Common myeloid progenitor, CD34-positive (primary cell): ENCODE data around the gene RHOD. TPM values are rescaled to one million over a fixed set of nuclear protein-coding genes. Genes with fewer than 3 reads are reported as not detected.

Experiments used
- CTCF ChIA-PET: fragments of 350-600 bp; sonication (Branson Sonifier 250); formaldehyde crosslinking; loops from one replicate; lab custom pipeline; 2021; ENCODE audit warnings: antibody characterized with exemption; lab: Charles Lee
- POLR2A ChIA-PET: fragments of 350-600 bp; sonication (Branson Sonifier 250); formaldehyde crosslinking; loops from one replicate; lab custom pipeline; 2021; ENCODE audit warnings: antibody characterized with exemption; lab: Charles Lee
- DNase-seq, 3 donors: peaks; one replicate each; pipeline versions ENCODE4 v3.0.0 to v3.0.0-alpha.2; 2013
- H3K27ac ChIP-seq, 2 experiments: 1 replicate in 1 of 2; 2 replicates in 1 of 2; pipeline ENCODE4 v1.7.0; 2013; ENCODE audit warnings: inconsistent platforms in 2 of 2, low read length in 2 of 2, mild to moderate bottlenecking in 2 of 2, low read depth in 1 of 2, moderate library complexity in 1 of 2; ENCODE audit not compliant: severe bottlenecking in 2 of 2, insufficient read depth in 1 of 2, poor library complexity in 1 of 2
- H3K27me3 ChIP-seq, 5 experiments: replicated peaks in 2 of 5; 1 replicate in 3 of 5; 2 replicates in 2 of 5; pipeline versions ENCODE4 v1.6.1 to v1.7.0; 2013; ENCODE audit warnings: low read length in 4 of 5, mild to moderate bottlenecking in 2 of 5, moderate library complexity in 2 of 5, inconsistent platforms in 1 of 5; ENCODE audit not compliant: insufficient read depth in 5 of 5, control insufficient read depth in 4 of 5
- H3K36me3 ChIP-seq, 4 experiments: 1 replicate in 2 of 4; 2 replicates in 2 of 4; pipeline versions ENCODE4 v1.6.1 to v1.7.0; 2013; ENCODE audit warnings: low read length in 3 of 4, control low read depth in 1 of 4, mild to moderate bottlenecking in 1 of 4; ENCODE audit not compliant: control insufficient read depth in 4 of 4, insufficient read depth in 4 of 4
- H3K4me1 ChIP-seq, 4 experiments: 1 replicate in 3 of 4; 2 replicates in 1 of 4; pipeline versions ENCODE4 v1.6.1 to v1.7.1; 2013; ENCODE audit warnings: low read length in 3 of 4, mild to moderate bottlenecking in 3 of 4, control low read depth in 1 of 4, inconsistent platforms in 1 of 4, moderate library complexity in 1 of 4; ENCODE audit not compliant: control insufficient read depth in 4 of 4, insufficient read depth in 4 of 4; ENCODE audit errors: control extremely low read depth in 1 of 4
- H3K4me3 ChIP-seq, 7 experiments: 1 replicate in 4 of 7; 2 replicates in 3 of 7; pipeline versions ENCODE4 v1.5.1 to v1.7.0; 2013; ENCODE audit warnings: mild to moderate bottlenecking in 7 of 7, low read length in 6 of 7, moderate library complexity in 6 of 7, inconsistent platforms in 2 of 7, low read depth in 2 of 7, control low read depth in 1 of 7; ENCODE audit not compliant: insufficient read depth in 4 of 7, control insufficient read depth in 1 of 7; ENCODE audit errors: extremely low read depth in 1 of 7
- H3K9me3 ChIP-seq, 5 experiments: 1 replicate in 4 of 5; 2 replicates in 1 of 5; pipeline versions ENCODE4 v1.6.1 to v1.7.1; 2013; ENCODE audit warnings: low read length in 4 of 5, mild to moderate bottlenecking in 2 of 5, inconsistent platforms in 1 of 5, low read depth in 1 of 5, moderate library complexity in 1 of 5; ENCODE audit not compliant: control insufficient read depth in 4 of 5, insufficient read depth in 2 of 5; ENCODE audit errors: control extremely low read depth in 1 of 5
- WGBS: methylation state at CpG from one replicate; pipeline ENCODE4 v1.1.5; 2013; ENCODE audit not compliant: insufficient coverage; 5-methylcytosine and 5-hydroxymethylcytosine counted together
- polyA plus RNA-seq: library from polyadenylated mRNA; unstranded; fragments of 120-200 nt; gene quantifications from one replicate; pipeline ENCODE4 v1.2.1, GENCODE V29; 2013

Gene RHOD, protein sequence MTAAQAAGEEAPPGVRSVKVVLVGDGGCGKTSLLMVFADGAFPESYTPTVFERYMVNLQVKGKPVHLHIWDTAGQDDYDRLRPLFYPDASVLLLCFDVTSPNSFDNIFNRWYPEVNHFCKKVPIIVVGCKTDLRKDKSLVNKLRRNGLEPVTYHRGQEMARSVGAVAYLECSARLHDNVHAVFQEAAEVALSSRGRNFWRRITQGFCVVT
- 0.22 TPM for polyA plus RNA-seq

DNA sequence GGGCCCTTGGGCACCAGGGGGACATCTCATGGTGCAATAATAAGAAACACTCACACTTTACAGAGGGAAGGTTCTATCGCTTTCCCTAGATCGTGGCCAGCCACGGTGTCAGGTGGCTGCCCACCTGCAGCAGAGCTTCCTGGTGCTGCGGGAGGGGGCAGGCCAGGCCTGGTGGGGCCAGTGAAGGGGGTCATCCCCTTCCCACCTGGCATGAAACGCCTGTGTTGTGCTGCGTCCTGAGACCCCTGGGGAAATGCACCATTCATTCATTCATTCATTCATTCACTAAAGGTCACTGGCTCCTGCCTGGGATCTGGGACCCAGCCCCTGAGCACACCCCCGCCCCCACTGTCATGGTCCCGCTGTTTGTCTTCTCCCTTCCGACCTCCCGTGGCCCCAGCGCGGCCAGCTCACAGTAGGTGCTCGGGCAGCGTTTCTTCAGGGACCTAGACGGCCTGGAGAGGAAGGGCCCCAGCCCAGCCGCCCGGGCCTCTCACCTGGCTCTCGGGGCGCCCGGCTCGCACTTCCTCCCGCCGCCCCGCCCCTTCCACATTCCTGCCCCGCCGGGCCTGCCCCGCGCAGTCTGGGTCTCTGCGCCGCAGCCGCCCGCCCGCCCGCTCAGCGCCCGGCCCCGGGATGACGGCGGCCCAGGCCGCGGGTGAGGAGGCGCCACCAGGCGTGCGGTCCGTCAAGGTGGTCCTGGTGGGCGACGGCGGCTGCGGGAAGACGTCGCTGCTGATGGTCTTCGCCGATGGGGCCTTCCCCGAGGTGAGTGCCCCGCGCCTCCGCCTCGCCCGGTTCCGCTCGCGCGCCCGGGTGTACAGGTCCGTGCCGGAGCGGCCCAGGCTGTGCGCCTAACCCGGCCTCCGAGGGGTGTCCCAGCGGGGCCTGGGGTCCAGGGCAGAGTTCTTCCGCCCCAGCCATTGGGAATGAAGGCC lies at the start of gene RHOD:
TSS of gene RHOD (plus strand) at position 581 of the 938 bp plus-strand sequence. CDS start at position 637, 56 bp downstream.
- peaks cover 0 to 48% (median 21%) of the 10 kb centered on the region in 5 experiments for H3K27me3 ChIP-seq
- H3K4me1 ChIP-seq = peaks cover 0 to 16% (median 13%) of the 10 kb centered on the region in 4 experiments
- DNase-seq = peak in 2 of 3 donors; percentile 27 to 48
- no peaks in the 10 kb centered on the region for H3K9me3 ChIP-seq
- WGBS = 8% methylated on average over 70 of the region's 72 CpGs
- H3K4me3 ChIP-seq = peak within 1 kb of the TSS in 6 of 7 experiments; percentile 19 to 65 (median 48)
- CTCF ChIA-PET = interaction anchor here (1.1 to 8.1 kb wide), 2 partner anchors 14 to 31 kb away, joined by 4 to 110 read pairs; no protein-coding TSS in a partner anchor
- H3K36me3 ChIP-seq = no peaks in the 10 kb centered on the region
- POLR2A ChIA-PET = no interaction called here
- no peak within 1 kb of the TSS for H3K27ac ChIP-seq

DNA sequence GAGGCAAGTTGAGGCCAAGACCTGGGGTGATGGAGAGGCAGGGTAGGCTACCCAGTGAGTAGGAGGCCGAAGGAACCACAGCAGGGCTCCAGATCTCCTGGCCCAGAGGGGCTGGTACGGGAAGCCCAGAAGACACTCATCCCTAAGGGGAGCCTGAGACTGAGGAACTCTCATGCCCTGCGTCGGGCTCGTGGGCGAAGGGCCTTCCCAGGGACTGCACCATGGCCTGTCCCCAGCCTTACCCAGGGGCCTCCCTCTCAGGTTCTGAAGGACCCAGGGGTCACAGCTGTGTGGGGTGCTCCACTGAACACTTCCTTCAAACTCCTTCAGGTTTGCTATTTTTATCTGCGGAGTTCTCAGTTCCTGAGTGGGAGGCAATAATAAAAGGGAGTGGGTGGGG lies 49.5 kb upstream of the RHOD start:
- POLR2A ChIA-PET = no interaction called here
- H3K27me3 ChIP-seq = peaks cover 2 to 26% (median 12%) of the 10 kb centered on the region in 5 experiments
- H3K4me3 ChIP-seq = no peak overlapping the region
- H3K9me3 ChIP-seq = no peaks in the 10 kb centered on the region
- CTCF ChIA-PET = interaction anchor here (1.6 kb wide), 1 partner anchor 31 kb away, joined by 3 read pairs; no protein-coding TSS in a partner anchor
- H3K4me1 ChIP-seq = no peaks in the 10 kb centered on the region
- H3K27ac ChIP-seq = no peak overlapping the region
- DNase-seq = no peak
- H3K36me3 ChIP-seq = no peaks in the 10 kb centered on the region
- 100% methylated on average over 5 of the region's 7 CpGs for WGBS

DNA sequence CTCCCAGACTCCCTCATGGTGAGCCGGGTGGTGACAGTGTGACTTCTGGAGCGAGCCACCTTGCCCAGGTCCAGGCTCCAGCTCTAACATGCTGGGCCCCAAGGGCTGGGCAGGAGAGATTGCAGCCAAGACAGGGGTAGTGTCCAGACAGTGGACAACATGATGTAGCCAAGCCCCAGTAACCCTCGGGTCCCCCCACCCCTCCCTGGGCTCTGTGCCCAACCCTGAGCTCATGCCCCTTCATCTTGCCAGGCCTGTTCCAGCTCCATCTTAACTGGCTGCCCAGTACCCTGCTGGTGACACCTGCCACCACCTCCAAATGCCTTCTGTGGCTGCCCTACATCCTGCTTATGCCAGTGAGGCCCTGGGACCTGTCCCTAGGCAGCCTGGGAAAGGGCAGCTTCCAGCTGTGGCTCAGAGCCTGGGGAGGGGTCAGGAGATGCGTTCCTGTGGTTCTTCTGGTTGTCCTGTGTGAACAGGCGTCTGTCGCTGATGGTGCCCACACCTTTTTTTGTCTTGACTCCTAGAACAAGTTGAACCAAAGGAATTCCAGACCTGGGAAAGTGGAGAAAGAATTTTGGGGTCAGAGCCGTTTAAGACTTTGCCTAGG lies 46.2 kb upstream of the RHOD start:
- Histone ChIP-seq H3K27ac (no peak overlapping the region), H3K9me3 (no peaks in the 10 kb centered on the region), H3K27me3 (peaks cover 5 to 54% (median 22%) of the 10 kb centered on the region in 5 experiments), H3K36me3 (no peaks in the 10 kb centered on the region), H3K4me3 (no peak overlapping the region), H3K4me1 (no peaks in the 10 kb centered on the region)
- ChIA-PET CTCF (no interaction called here), POLR2A (no interaction called here)
- 83% methylated on average over 2 of the region's 7 CpGs for WGBS
- no peak for DNase-seq

DNA sequence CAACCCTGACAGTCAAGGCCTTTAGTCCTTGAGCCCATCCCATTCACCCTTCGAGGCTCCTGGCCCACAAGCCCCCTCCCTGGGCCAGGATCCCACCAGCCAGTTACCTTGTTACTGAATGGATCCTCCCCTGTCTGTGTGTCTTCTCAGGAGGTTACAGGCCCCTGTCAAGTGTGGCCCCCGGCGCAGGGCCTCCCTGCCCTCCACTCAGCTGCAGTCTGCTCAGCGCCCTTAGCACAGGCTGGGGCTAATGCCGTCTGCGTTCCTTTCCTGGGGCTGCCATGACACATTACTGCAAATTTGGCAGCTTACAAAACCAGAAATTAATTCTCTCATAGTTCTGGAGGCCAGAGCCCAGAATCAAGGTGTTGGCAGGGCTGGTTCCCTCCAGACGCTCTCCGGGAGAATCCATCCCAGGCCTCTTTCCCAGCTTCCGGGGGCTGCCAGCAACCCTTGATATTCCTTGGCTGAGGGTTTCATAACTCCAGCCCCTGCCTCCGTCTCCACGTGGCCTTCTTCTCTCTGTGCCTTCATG lies 43.1 kb upstream of the RHOD start:
- Histone ChIP-seq H3K27me3 (peaks cover 5 to 69% (median 22%) of the 10 kb centered on the region in 5 experiments), H3K27ac (no peak overlapping the region), H3K9me3 (no peaks in the 10 kb centered on the region), H3K36me3 (no peaks in the 10 kb centered on the region), H3K4me3 (no peak overlapping the region), H3K4me1 (no peaks in the 10 kb centered on the region)
- ChIA-PET CTCF (interaction anchor here (1.0 kb wide), 1 partner anchor 37 kb away, joined by 4 read pairs; no protein-coding TSS in a partner anchor), POLR2A (no interaction called here)
- WGBS = 98% methylated on average over 11 of the region's 11 CpGs
- DNase-seq = no peak

DNA sequence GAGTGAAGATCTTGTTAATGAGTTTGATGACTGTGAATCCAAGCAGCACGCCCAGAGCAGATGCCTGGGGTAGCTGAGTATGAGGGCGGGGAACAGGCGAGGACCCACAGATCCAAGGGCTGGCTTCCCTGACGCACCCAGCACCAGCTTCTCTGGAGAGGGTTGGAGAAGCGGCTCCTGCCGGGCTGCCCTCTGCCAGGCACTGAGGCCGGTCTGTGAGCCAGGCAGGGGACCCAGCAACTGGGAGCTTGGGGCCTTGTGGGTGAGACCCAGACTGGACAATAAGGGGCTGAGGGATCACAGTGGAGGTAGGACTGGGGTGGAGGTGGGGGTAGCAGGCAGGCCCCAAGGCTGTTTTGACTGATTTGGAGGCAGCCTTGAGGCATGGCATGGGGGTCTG lies 42.3 kb upstream of the RHOD start:
- no peaks in the 10 kb centered on the region for H3K36me3 ChIP-seq
- H3K27ac ChIP-seq = no peak overlapping the region
- ChIA-PET POLR2A (no interaction called here), CTCF (no interaction called here)
- H3K9me3 ChIP-seq = peaks cover 0 to 2% (median 1%) of the 10 kb centered on the region in 5 experiments
- H3K27me3 ChIP-seq = peaks cover 4 to 69% (median 19%) of the 10 kb centered on the region in 5 experiments
- WGBS = 96% methylated on average over 7 of the region's 7 CpGs
- H3K4me3 ChIP-seq = no peak overlapping the region
- no peak for DNase-seq
- H3K4me1 ChIP-seq = no peaks in the 10 kb centered on the region

DNA sequence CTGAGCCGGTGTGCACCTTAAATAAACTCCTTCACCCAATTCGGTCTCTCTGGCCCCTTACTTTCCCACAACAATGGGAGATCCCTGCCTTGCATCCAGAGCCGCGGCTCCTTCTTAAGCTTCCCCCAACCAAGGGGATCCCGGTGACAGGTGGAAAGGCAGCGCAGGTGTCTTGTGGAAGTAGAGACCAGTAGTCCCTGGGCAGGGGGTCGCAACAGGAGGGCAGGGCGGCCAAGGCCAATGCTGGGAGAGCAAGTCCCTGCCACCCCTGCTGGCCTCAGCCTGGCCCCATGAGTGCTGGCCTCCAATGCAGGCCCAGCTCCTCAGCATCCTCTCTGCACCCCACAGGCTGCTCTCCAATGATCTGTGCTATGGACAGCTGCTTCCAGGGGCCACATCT lies 41.6 kb upstream of the RHOD start:
- H3K4me1 ChIP-seq = no peaks in the 10 kb centered on the region
- H3K4me3 ChIP-seq = no peak overlapping the region
- DNase-seq = no peak
- ChIA-PET POLR2A (no interaction called here), CTCF (interaction anchor here (0.7 kb wide), 1 partner anchor 59 kb away, joined by 4 read pairs; no protein-coding TSS in a partner anchor)
- peaks cover 0 to 2% (median 1%) of the 10 kb centered on the region in 5 experiments for H3K9me3 ChIP-seq
- no peaks in the 10 kb centered on the region for H3K36me3 ChIP-seq
- no peak overlapping the region for H3K27ac ChIP-seq
- WGBS = 89% methylated on average over 4 of the region's 8 CpGs
- H3K27me3 ChIP-seq = peaks cover 4 to 69% (median 18%) of the 10 kb centered on the region in 5 experiments
